Measurements from ENCODE around the gene PTPRR.
A peak's percentile ranks its signal among the peaks of the same experiment; 100 is the strongest.

PTPRR gene

DNA sequence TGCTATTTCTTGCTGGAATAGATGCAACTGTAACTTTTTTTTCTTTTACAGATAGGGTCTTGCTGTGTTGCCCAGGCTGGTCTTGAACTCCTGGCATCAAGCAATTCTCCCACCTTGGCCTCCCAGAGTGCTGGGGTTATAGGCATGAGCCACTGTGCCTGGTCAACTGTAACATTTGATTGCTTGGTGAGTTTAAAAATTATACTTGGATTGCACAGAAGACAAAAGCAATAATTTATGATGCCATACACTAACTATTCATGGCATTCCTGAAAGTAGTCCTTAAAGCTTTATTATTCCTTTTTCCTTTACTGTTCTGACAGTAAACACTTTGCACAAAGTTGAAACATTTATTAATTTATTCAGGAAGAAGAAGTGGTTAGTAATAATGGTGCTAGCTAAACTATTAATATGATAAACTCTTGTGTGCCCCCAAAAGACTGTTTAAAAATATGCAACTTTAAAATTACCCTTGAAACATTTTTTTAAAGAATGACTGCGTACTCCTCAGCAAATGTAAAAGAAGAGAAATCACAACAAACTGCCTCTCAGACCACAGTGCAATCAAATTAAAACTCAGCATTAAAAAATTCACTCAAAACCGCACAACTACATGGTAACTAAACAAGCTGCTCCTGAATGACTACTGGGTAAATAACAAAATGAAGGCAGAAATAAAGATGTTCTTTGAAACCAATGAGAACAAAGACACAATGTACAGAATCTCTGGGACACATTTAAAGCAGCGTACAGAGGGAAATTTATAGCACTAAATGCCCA lies 291.6 kb downstream of the PTPRR start:
- no peak for DNase-seq (ENCODE audit: extremely low spot score, insufficient read length, low read depth)
- FAIRE-seq = no peak

DNA sequence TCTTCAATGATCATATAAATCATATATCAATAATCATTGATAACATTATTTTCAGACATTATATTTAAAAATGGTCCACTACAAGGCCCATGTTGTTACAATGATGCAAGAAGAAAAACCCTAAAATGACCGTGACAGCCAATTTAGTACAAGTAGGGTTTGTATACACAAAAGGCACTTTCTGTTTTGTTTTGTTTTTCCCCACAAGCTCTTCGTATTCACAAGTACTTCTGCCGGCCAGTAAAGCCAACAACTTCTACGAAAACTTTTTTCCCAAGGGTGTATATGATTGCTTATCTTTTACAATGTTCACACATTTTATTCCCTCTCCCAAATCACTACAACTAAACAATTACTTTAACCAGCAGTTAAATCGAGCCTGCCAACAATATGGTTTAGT lies 292.9 kb downstream of the PTPRR start:
- DNase-seq (ENCODE audit: extremely low spot score, insufficient read length, low read depth) = no peak
- FAIRE-seq = no peak

DNA sequence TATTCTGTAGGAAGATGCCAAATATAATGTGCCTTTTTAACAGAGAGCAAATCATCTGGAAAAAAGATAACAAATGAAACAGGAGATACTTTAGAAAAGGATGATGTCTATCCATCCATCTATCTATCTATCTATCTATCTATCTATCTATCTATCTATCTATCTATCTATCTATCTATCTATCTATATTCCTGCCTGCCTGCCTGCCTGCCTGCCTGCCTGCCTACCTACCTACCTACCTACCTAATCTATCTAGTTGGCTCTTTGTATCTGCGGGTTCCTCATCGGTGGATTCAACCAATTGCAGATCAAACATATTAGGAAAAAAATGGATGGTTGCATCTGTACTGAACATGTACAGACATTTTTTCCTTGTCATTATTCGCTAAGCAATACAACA lies 294.4 kb downstream of the PTPRR start:
- DNase-seq (ENCODE audit: extremely low spot score, insufficient read length, low read depth) (no peak), FAIRE-seq (no peak)

DNA sequence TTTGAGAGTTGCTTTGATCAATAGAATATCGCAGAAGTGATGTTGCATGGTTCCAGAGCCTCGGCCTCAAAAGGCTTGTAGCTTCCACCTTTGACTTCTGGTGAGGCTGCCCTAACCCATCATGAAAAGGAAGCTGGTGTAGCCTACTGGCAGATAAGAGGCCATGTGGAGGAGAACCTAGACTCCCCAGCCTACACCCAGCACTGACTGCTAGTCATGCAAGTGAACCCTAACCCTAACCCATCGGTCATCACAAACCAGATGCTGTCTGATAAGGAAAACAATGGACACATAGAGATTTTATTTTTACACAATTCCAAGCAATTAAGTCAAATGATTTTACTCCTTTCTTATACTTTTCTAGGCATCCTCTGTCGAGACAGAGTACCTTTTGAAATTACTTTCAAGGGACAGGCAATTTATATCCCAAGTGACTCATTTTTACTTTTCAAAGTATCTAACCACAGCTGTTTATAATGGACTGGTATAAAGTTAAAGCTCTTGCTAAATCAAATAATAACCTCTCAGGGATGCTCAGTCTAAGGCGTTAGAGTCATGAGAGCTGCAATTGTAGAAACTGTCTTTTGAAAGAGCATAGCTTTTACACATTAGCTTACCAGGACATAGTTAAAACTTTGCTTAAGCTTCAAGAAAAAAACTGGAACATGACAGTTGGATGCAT lies 300.9 kb downstream of the PTPRR start:
- FAIRE-seq = no peak

DNA sequence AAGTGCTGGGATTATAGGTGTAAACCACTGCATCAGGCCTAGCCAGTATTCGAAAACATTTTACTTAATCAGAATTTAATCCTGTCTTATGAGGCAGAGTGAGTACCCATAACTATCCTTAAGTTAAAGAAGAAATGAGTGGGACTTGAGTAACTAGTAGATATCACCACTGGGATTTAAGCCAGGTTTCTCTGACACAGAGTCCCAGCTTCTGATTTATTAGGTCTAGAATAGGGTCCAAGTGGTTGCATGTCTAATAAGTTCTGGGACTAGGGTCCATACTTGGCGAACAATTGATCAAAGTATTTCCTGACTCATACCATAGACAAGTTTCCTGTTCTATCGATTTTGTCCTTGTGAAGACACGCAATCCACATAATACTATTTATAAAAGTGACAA lies 302.2 kb downstream of the PTPRR start:
- DNase-seq (ENCODE audit: extremely low spot score, insufficient read length, low read depth) (no peak), FAIRE-seq (no peak)

More for the DNA sequence above, 300.9 kb downstream of the PTPRR start:
- no peak for DNase-seq (ENCODE audit: extremely low spot score, insufficient read length, low read depth)

DNA sequence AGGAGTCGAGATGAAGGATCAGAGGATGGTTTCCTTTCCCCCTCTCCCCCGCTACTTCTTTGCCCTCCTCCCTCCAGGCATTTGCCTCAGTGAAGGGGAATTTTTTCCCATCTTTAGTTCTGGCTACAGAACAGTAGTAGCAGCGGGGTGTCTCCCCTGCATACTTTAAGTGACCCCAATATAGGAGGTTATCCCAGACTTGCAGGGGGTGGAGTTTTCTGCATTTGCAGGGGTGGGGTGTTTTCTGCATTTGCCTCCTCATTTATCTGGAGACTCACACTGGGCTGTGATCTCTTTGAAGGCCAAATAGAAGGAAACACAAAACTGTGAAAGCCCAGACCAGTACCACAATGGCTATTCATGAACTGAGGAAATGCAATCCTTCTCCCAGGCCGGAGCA lies 303.1 kb downstream of the PTPRR start:
- no peak for DNase-seq (ENCODE audit: extremely low spot score, insufficient read length, low read depth)
- FAIRE-seq = no peak

DNA sequence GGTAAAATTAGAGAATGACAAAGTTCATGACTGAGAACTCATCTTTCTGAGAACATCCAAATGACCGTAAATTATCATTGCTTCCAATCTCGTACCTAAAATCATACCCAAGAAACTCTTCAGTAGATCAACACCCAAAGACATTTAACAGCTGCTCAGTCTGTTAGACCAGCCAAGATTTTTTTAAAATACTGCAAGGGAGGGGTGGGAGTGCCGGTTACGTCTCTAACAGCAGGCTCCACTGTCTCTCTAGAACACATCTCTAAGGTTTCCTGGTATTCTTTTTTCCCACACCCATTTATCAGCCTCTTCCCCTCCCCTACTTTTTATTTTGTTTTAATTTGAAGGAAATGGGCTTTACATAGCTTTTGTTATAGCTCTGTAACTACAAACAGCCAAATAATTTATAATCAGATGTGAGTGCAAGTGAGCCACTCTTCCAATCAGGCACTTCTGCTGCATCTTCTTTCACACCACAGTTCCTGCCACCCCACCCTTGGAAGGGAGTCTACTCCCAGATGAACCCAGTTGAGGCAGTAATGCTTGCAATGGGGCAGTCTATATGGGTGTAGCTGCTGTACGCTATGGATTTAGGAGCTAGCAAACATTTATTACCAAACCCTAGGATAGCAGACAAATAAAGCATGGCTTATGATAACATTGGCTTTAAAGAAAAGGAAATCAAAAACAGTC lies 305.2 kb downstream of the PTPRR start:
- DNase-seq (ENCODE audit: extremely low spot score, insufficient read length, low read depth) (no peak), FAIRE-seq (no peak)

DNA sequence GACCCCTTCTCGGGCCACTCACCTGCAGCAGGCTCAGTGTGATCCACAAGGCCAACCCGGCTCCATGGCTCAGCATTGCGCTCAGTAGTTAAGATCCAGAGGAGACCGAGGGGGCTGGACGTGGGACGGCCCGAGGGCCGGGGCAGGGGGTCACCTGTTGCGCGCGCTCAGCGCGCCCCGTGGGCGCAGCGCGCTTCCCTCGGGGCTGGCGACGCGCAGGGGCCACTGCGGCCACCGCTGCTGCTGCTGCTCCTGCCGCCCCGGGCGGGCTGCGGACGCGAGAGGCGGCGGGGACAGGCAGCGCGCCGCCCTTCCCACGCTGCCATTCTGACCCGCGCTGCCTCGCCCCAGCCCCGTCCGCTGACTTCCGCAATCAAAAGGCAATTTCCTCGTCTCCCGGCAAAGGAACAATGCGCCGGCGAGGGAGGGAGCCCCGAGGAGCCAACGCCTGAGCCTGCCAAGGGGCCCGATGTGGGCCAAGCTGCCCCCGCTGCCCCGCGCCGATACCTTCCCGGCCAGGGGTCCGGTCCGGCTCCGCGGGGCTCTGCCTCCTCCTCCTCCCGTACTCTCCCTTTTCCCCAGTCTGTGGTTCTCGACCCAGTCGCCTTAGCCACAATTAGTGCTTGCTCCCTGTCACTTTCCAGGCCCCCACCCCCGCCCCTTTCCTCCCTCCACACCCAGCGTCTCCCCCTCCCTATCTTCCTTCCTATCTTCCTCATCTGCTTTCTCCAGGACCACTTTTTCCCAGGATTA lies 310.6 kb downstream of the PTPRR start:
- no peak for DNase-seq (ENCODE audit: extremely low spot score, insufficient read length, low read depth)
- FAIRE-seq = no peak

DNA sequence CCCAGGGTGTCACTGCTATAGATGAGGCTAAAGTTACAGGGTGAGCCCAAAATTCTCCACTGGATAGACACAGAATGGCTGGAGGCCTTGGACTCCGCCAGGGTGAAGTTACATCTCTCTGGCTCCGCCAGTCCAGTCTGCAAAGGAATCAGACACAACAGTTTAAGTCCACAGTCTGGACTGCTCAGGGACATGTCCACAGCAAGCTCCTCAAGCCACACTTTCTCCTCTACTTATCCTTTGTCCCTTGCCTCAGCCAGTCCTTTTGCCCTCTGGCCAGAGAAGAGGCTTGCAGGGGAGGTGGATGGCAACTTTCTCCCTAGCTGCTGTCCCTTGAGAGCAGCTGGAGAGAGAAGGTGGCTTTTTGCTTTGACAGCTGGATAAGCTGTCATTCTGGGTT lies 311.3 kb downstream of the PTPRR start:
- no peak for FAIRE-seq
- DNase-seq (ENCODE audit: extremely low spot score, insufficient read length, low read depth) = no peak

DNA sequence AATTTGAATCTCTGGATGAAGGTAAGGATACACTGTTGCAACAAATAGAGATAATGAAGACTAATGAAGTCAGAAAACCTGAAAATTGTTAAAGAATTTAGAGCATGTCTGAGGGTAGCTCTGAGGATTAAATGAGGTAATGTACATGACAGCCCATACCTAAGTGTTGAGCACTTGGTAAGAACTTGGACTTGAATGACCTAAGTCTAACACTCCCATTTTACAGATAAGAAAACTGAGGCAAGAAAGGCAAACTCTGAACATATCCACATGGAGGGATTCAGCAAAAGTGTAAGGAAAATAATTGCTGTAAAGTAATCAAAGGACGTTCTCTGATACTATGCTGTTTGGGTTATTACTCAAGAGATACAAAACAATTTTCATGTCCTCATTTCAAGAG lies 312.4 kb downstream of the PTPRR start:
- DNase-seq (ENCODE audit: extremely low spot score, insufficient read length, low read depth) = no peak
- no peak for FAIRE-seq

DNA sequence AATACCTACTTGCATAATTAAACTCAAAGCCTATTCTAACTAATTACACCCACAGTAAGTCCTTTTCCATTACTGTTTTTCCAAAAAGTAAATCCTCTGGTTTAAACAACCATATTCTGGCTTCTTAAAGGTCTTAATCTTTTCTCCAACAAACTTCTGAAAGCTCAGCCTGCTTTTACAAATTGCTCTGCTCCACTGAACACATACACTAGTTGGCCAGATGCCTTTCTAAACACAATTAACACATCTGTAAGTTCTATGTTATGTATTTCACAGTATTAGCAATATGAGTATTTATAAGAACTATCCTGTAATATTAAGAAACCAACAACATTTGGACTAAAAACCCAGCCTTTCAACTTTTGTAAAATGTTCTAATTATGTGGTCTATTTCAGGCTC lies 313.4 kb downstream of the PTPRR start:
- DNase-seq (ENCODE audit: extremely low spot score, insufficient read length, low read depth) = no peak

DNA sequence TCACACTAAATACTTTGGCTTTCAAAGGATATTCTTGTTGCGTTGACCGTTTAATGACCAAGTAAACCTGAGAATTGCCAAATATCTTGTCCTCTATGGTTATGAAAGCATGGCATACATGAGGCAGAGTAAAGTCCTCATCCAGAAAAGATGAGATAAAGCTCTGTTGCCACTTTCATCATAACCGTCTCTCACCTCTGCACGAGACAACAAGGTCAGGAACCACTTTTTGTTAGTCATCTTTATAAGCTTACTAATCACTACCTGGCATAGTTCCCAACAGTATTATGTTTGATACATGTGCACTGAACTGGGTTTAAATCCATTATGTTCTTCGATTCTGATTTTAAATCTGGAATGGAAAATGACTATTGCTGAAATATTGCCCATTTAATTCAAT lies 314.6 kb downstream of the PTPRR start:
- no peak for FAIRE-seq
- no peak for DNase-seq (ENCODE audit: extremely low spot score, insufficient read length, low read depth)

More for the DNA sequence above, 313.4 kb downstream of the PTPRR start:
- FAIRE-seq = no peak

DNA sequence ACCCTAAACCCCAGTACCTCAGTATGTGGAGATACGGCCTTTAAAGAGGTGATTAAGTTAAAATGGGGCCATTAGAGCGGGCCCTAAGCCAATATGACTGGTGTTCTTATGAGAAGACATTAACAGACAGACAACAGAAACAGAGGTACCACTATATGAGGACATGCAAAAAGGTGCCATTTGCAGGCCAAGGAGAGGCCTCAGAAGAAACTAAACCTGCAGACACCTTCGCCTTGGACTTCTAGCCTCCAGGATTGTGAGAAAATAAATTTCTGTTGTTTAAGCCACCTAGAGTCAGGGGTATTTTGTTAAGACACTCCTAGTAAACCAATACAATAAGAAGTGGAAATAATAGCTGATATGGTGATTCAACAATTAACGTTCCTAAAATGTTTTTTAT lies 315.9 kb downstream of the PTPRR start:
- FAIRE-seq (no peak), DNase-seq (ENCODE audit: extremely low spot score, insufficient read length, low read depth) (no peak)

DNA sequence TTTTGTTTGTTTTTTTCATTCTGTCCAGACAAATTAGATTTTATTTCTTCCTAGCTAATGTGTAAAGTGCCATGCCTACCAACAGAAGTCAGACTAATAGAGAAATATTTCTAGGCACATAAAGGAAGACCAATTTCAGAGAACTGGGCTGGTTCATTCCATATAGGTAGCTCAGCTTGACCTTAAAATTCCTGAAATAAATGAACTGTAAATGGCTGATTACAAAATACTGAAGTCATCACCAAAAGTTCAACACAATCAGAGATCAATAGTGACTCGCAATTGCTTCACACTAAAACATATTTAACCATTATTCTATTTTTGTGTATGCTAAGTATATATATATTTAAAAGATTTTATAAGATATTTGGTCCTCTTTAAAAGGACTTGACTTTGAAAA lies 317.5 kb downstream of the PTPRR start:
- DNase-seq (ENCODE audit: extremely low spot score, insufficient read length, low read depth) (no peak), FAIRE-seq (no peak)

DNA sequence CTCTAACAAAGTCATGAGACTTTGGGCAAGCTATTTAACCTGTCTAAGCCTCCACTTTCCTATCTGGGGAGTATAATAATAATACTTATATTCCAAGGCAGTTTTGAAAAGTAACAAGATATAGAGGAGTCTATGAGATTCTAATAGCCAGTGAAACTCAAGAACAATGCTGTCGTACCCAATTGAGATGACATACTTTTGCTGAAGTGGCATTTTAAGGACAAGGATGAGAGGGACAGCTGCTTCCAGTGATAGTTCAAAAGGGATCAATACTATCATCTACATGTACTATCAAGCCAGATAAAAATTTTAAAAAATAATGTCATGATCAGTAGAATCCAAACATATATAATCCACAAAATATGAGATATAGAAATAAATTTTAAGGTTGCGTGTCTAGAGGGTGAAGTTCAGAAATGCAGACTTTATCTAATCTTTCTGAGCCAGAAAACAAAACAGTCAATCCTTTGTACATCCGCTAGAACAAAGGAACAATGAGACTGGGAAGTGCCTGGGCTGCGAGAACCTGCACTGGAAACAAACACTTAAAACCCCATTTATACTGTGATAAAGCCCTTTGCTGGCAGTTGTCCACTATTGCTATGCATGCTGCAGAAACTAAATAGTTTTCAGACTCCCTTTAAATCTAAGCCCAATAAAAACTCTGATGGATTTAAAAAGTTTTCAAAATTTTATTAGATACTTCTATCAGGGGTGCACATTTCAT lies 321.9 kb downstream of the PTPRR start:
- FAIRE-seq = no peak
- no peak for DNase-seq (ENCODE audit: extremely low spot score, insufficient read length, low read depth)

DNA sequence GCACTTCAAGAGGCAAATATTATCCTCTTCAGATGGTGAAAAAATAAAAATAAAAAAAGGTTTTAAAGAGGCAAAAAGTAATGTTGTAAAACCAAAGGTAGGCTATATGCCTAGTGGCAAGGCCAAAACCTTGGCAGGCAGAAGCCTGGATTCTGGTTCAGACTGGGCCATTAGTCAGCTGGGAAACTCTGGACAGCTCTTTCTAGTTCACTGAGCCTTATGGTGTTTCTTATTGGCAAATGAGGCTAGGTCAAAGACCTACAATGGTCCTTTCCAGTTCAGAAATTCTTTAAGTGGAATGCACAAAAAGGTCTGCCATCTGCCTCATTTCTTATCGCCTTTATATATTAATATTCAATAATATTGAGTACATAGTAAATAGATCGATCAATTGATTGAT lies 327.9 kb downstream of the PTPRR start:
- no peak for DNase-seq (ENCODE audit: extremely low spot score, insufficient read length, low read depth)
- no peak for FAIRE-seq

DNA sequence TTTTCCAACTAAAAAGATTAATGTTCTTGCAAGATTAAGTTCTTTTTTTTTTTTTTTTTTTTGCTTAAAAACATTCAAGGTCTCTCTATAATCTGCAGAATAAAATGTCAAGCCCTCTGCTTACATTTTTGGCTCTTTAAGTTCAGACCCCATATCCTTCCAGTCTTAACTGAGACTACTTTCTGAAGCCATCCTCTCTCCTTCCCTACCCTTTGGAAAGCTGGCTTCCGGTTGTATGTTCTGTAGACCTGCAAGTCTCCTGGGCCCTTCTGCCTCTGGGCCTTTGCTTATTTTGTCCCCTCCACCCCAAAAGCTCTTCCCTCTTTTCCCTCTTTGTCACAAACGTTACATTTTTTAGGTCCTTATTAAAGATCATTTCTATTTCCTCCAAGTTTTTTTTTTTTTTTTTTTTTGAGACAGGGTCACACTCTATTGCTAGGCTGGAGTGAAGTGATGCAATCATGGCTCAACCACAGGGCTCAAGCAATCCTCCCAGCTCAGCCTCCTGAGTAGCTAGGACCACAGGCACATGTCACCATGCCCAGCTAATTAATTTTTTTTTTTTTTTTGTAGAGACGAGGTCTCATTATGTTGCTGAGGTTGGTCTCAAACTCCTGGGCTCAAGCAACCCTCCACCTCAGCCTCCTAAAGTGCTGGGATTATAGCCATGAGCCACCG lies 329.9 kb downstream of the PTPRR start:
- no peak for DNase-seq (ENCODE audit: extremely low spot score, insufficient read length, low read depth)
- FAIRE-seq = no peak

DNA sequence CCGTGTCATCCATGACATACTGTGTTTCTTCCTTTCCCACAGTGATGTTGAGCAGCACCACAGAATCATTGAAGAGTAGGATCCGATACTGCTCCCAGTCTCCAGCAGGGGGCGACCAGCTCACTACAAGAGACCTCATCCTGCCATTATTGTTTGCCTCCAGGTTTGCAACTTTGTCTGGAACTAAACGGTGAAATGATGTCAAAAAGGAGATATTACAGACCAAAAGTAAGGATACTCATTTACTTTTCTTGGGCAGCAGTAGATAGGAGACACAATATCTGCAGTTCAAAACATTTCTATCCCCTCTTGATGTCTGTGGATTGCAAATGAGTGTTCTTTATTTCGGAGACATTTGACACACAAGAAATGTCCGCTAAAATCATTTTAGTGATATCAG lies 330.5 kb downstream of the PTPRR start:
- FAIRE-seq (peak; percentile 73), DNase-seq (ENCODE audit: extremely low spot score, insufficient read length, low read depth) (peak; percentile 17)
